Activated T-helper 1 cell treated with anti-CD3 and anti-CD28 coated beads, Interleukin-12 subunit alpha, Interleukin-12 subunit beta, Interleukin-2, Interleukin-4 antibody, amounts not matched to agents 30 ng/mL and 10 ng/mL and 1 ng/mL, durations not matched to agents 14 hours and 24 hours and 36 hours (primary cell): ENCODE measurements around the gene KBTBD12. TPM values are rescaled to one million over a fixed set of nuclear protein-coding genes. Genes with fewer than 3 reads are reported as not detected.

Source experiments
- DNase-seq: peaks from one replicate; pipeline ENCODE4 v3.0.0; 2021; ENCODE audit warnings: low spot score
- H3K27ac Mint-ChIP-seq: one replicate; pipeline ENCODE4 v1.8.0; 2021; ENCODE audit warnings: mild to moderate bottlenecking, mixed read lengths
- H3K27me3 Mint-ChIP-seq: one replicate; pipeline ENCODE4 v1.8.0; 2022; ENCODE audit warnings: mild to moderate bottlenecking, moderate library complexity, mixed read lengths; ENCODE audit not compliant: insufficient read depth
- H3K36me3 Mint-ChIP-seq: one replicate; pipeline ENCODE4 v1.8.0; 2021; ENCODE audit warnings: low read depth, mixed read lengths
- H3K4me1 Mint-ChIP-seq: one replicate; pipeline ENCODE4 v1.8.0; 2021; ENCODE audit warnings: low read depth, mixed read lengths
- H3K4me3 Mint-ChIP-seq: one replicate; pipeline ENCODE4 v1.8.0; 2021; ENCODE audit warnings: mild to moderate bottlenecking, moderate library complexity, mixed read lengths
- H3K9me3 Mint-ChIP-seq: one replicate; pipeline ENCODE4 v1.8.0; 2021; ENCODE audit warnings: mixed read lengths
- intact Hi-C: fragments of 100-400 bp; cut with micrococcal nuclease; formaldehyde crosslinking; loops from one replicate; pipeline ENCODE4 v1.15.1; 2024
- total RNA-seq: library from RNA; stranded (reverse); gene quantifications from 2 replicates; pipeline ENCODE4 v1.2.3, GENCODE V29; 2022

KBTBD12 gene
- total RNA-seq, 1 donor from 2014 or later: not detected

- Mint-ChIP-seq H3K4me1 (no peaks in the 10 kb centered on the region), H3K27me3 (peaks cover 6% of the 10 kb centered on the region), H3K9me3 (no peaks in the 10 kb centered on the region), H3K36me3 (no peaks in the 10 kb centered on the region), H3K27ac (no peak overlapping the region), H3K4me3 (no peak overlapping the region)
- DNase-seq: no peak
- intact Hi-C loops: no loop called here
Observed at GRCh38 chr3:127985655-127986225, 70.7 kb downstream of the KBTBD12 start.

- Mint-ChIP-seq H3K36me3 (no peaks in the 10 kb centered on the region), H3K27me3 (no peaks in the 10 kb centered on the region), H3K4me3 (no peak overlapping the region)
Observed at GRCh38 chr3:127986803-127987202, 71.8 kb downstream of the KBTBD12 start.

GRCh38 chr3:127987309-127987995, 72.4 kb downstream of the KBTBD12 start:
- Mint-ChIP-seq H3K27me3 (no peaks in the 10 kb centered on the region), H3K9me3 (no peaks in the 10 kb centered on the region), H3K4me3 (no peak overlapping the region), H3K27ac (no peak overlapping the region), H3K36me3 (no peaks in the 10 kb centered on the region), H3K4me1 (no peaks in the 10 kb centered on the region)
- DNase-seq: no peak
- intact Hi-C loops: no loop called here

More at GRCh38 chr3:127986803-127987202, 71.8 kb downstream of the KBTBD12 start:
- no peak overlapping the region for H3K27ac Mint-ChIP-seq
- H3K4me1 Mint-ChIP-seq: no peaks in the 10 kb centered on the region
- intact Hi-C loops: no loop called here
- DNase-seq: no peak
- no peaks in the 10 kb centered on the region for H3K9me3 Mint-ChIP-seq

GRCh38 chr3:127988770-127989557, 73.9 kb downstream of the KBTBD12 start:
- no peak overlapping the region for H3K27ac Mint-ChIP-seq
- H3K9me3 Mint-ChIP-seq: no peaks in the 10 kb centered on the region
- H3K4me3 Mint-ChIP-seq: no peak overlapping the region
- no peaks in the 10 kb centered on the region for H3K36me3 Mint-ChIP-seq
- H3K27me3 Mint-ChIP-seq: no peaks in the 10 kb centered on the region
- no peak for DNase-seq
- no peaks in the 10 kb centered on the region for H3K4me1 Mint-ChIP-seq
- intact Hi-C loops: no loop called here

- no peak overlapping the region for H3K27ac Mint-ChIP-seq
- no peaks in the 10 kb centered on the region for H3K4me1 Mint-ChIP-seq
- no peaks in the 10 kb centered on the region for H3K9me3 Mint-ChIP-seq
- no peaks in the 10 kb centered on the region for H3K27me3 Mint-ChIP-seq
- intact Hi-C loops: no loop called here
- H3K4me3 Mint-ChIP-seq: no peak overlapping the region
- no peaks in the 10 kb centered on the region for H3K36me3 Mint-ChIP-seq
- DNase-seq: no peak
Observed at GRCh38 chr3:127990051-127990450, 75.0 kb downstream of the KBTBD12 start.

GRCh38 chr3:127990461-127990860, 75.4 kb downstream of the KBTBD12 start:
- H3K4me1 Mint-ChIP-seq: no peaks in the 10 kb centered on the region
- DNase-seq: no peak
- no peaks in the 10 kb centered on the region for H3K27me3 Mint-ChIP-seq
- no peaks in the 10 kb centered on the region for H3K36me3 Mint-ChIP-seq
- intact Hi-C loops: no loop called here
- H3K4me3 Mint-ChIP-seq: no peak overlapping the region
- no peak overlapping the region for H3K27ac Mint-ChIP-seq
- no peaks in the 10 kb centered on the region for H3K9me3 Mint-ChIP-seq

- Mint-ChIP-seq H3K4me3 (no peak overlapping the region), H3K36me3 (no peaks in the 10 kb centered on the region), H3K27ac (no peak overlapping the region), H3K27me3 (no peaks in the 10 kb centered on the region), H3K4me1 (no peaks in the 10 kb centered on the region), H3K9me3 (no peaks in the 10 kb centered on the region)
- DNase-seq: no peak
- intact Hi-C loops: no loop called here
Observed at GRCh38 chr3:127991251-127991650, 76.2 kb downstream of the KBTBD12 start.

- intact Hi-C loops: no loop called here
- Mint-ChIP-seq H3K9me3 (no peaks in the 10 kb centered on the region), H3K27ac (no peak overlapping the region), H3K36me3 (no peaks in the 10 kb centered on the region), H3K4me1 (no peaks in the 10 kb centered on the region), H3K27me3 (no peaks in the 10 kb centered on the region), H3K4me3 (no peak overlapping the region)
- DNase-seq: no peak
Observed at GRCh38 chr3:127991681-127992080, 76.6 kb downstream of the KBTBD12 start.

GRCh38 chr3:127992127-127992526, 77.1 kb downstream of the KBTBD12 start:
- Mint-ChIP-seq H3K27me3 (peaks cover under 1% of the 10 kb centered on the region), H3K4me1 (no peaks in the 10 kb centered on the region), H3K4me3 (no peak overlapping the region), H3K36me3 (no peaks in the 10 kb centered on the region), H3K9me3 (no peaks in the 10 kb centered on the region), H3K27ac (no peak overlapping the region)
- intact Hi-C loops: no loop called here
- no peak for DNase-seq

GRCh38 chr3:127994011-127994410, 79.0 kb downstream of the KBTBD12 start:
- Mint-ChIP-seq H3K27me3 (peaks cover 4% of the 10 kb centered on the region), H3K4me1 (no peaks in the 10 kb centered on the region), H3K9me3 (no peaks in the 10 kb centered on the region), H3K27ac (no peak overlapping the region), H3K4me3 (no peak overlapping the region), H3K36me3 (no peaks in the 10 kb centered on the region)
- intact Hi-C loops: no loop called here
- DNase-seq: no peak

- no peaks in the 10 kb centered on the region for H3K9me3 Mint-ChIP-seq
- H3K27me3 Mint-ChIP-seq: peaks cover 4% of the 10 kb centered on the region
- no peak overlapping the region for H3K4me3 Mint-ChIP-seq
- no peak overlapping the region for H3K27ac Mint-ChIP-seq
- intact Hi-C loops: no loop called here
- no peak for DNase-seq
- H3K36me3 Mint-ChIP-seq: no peaks in the 10 kb centered on the region
- no peaks in the 10 kb centered on the region for H3K4me1 Mint-ChIP-seq
Observed at GRCh38 chr3:127997016-127997415, 82.0 kb downstream of the KBTBD12 start.

GRCh38 chr3:127997961-127998360, 82.9 kb downstream of the KBTBD12 start:
- DNase-seq: no peak
- intact Hi-C loops: no loop called here
- Mint-ChIP-seq H3K36me3 (no peaks in the 10 kb centered on the region), H3K4me1 (no peaks in the 10 kb centered on the region), H3K9me3 (no peaks in the 10 kb centered on the region), H3K4me3 (no peak overlapping the region), H3K27ac (no peak overlapping the region), H3K27me3 (peaks cover 6% of the 10 kb centered on the region)

- intact Hi-C loops: no loop called here
- no peaks in the 10 kb centered on the region for H3K4me1 Mint-ChIP-seq
- H3K27me3 Mint-ChIP-seq: peaks cover 6% of the 10 kb centered on the region
- no peak for DNase-seq
- H3K27ac Mint-ChIP-seq: no peak overlapping the region
- H3K9me3 Mint-ChIP-seq: no peaks in the 10 kb centered on the region
- no peaks in the 10 kb centered on the region for H3K36me3 Mint-ChIP-seq
- H3K4me3 Mint-ChIP-seq: no peak overlapping the region
Observed at GRCh38 chr3:127998596-127998995, 83.6 kb downstream of the KBTBD12 start.
